DND-41 (cell line): Measurements from ENCODE around the gene FBXO21.

Experiments
- ATAC-seq: fragments of 200-7000 bp; cut with Tn5 transposase; 3 replicates; pipeline ENCODE4 v1.9.1; 2021; ENCODE audit warnings: low read depth; ENCODE audit not compliant: insufficient read depth
- DNase-seq: peaks from one replicate; pipeline ENCODE4 v3.0.0-alpha.2; 2020
- H2AFZ ChIP-seq: 2 replicates; pipeline ENCODE4 v1.6.0; 2012; ENCODE audit warnings: low read depth, low read length
- H3K27ac ChIP-seq: 2 replicates; pipeline ENCODE4 v1.5.1; 2012; ENCODE audit warnings: low read length, inconsistent platforms
- H3K27me3 ChIP-seq: fragments of 200-600 bp; sonication (generic); 2 replicates; pipeline ENCODE4 v1.6.0; 2012; ENCODE audit warnings: low read length, mild to moderate bottlenecking, inconsistent platforms; ENCODE audit not compliant: insufficient read depth, poor library complexity
- H3K36me3 ChIP-seq: 2 replicates; pipeline ENCODE4 v1.5.1; 2012; ENCODE audit warnings: low read length, inconsistent platforms; ENCODE audit not compliant: insufficient read depth
- H3K4me1 ChIP-seq: 2 replicates; pipeline ENCODE4 v1.5.1; 2012; ENCODE audit warnings: mild to moderate bottlenecking, low read length; ENCODE audit not compliant: insufficient read depth
- H3K4me2 ChIP-seq: 2 replicates; pipeline ENCODE4 v1.6.0; 2012; ENCODE audit warnings: mild to moderate bottlenecking, moderate library complexity, low read length, inconsistent platforms; ENCODE audit not compliant: insufficient read depth
- H3K4me3 ChIP-seq, 2 experiments: fragments of 200-600 bp in 1 of 2; shearing (Covaris generic) in 1 of 2; 2 replicates each; pipeline ENCODE4 v1.5.1; 2012 to 2016; ENCODE audit warnings: inconsistent platforms in 2 of 2, low read length in 2 of 2, mild to moderate bottlenecking in 2 of 2, low read depth in 1 of 2, moderate library complexity in 1 of 2
- H3K79me2 ChIP-seq: 2 replicates; pipeline ENCODE4 v1.6.0; 2012; ENCODE audit warnings: low read length, inconsistent platforms; ENCODE audit not compliant: insufficient read depth
- H3K9ac ChIP-seq: 2 replicates; pipeline ENCODE4 v1.6.0; 2012; ENCODE audit warnings: low read depth, mild to moderate bottlenecking, inconsistent platforms, low read length, moderate library complexity
- H3K9me3 ChIP-seq: 2 replicates; pipeline ENCODE4 v1.5.1; 2012; ENCODE audit warnings: low read length, moderate library complexity, mild to moderate bottlenecking, inconsistent platforms; ENCODE audit not compliant: insufficient read depth, severe bottlenecking
- H4K20me1 ChIP-seq: 2 replicates; pipeline ENCODE4 v1.6.0; 2012; ENCODE audit warnings: low read length; ENCODE audit not compliant: insufficient read depth
- EZH2 ChIP-seq: IDR thresholded peaks from 3 replicates; pipeline ENCODE4 v1.6.1; 2012; ENCODE audit warnings: borderline replicate concordance, low read depth, mild to moderate bottlenecking, moderate library complexity, low read length, inconsistent platforms; ENCODE audit not compliant: severe bottlenecking
- TF ChIP-seq, protein P1 (sequence below): IDR thresholded peaks from 2 replicates; pipeline ENCODE4 v1.5.1; 2012; ENCODE audit warnings: borderline replicate concordance, low read length, moderate library complexity, mild to moderate bottlenecking; ENCODE audit not compliant: poor library complexity, severe bottlenecking; ENCODE audit errors: extremely low read depth

The FBXO21 gene

DNA sequence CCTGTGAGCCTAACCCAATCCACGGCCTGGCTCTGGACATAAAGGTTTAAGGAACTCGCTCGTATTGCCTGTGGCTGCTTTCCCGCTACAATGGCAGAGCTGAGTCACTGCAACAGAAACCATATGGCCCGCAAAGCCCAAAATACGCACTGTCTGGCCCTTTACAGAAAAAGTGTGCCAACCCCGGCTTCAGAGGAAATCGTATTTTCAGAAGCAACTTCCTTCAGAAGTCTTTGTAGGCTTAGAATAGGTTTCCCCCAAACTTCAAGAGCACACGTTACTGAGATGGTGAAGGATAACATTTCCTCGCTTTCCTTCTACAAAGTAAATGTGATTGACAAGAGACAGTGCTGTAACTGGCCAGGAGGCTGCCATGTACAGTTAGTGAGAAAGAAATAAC is 56.2 kb downstream of the FBXO21 start:
- Histone ChIP-seq H3K27ac (peak overlapping the region; percentile 87), H4K20me1 (no peaks in the 10 kb centered on the region), H3K4me1 (peaks cover 27% of the 10 kb centered on the region), H3K4me2 (peak overlapping the region; percentile 57), H3K36me3 (no peaks in the 10 kb centered on the region), H3K79me2 (no peaks in the 10 kb centered on the region), H3K4me3 (peak overlapping the region in 1 of 2 experiments; percentile 38; a peak in 2 of 4 replicates), H3K9me3 (no peaks in the 10 kb centered on the region), H2AFZ (peak overlapping the region; percentile 74), H3K27me3 (no peaks in the 10 kb centered on the region), H3K9ac (peak overlapping the region; percentile 46)
- ATAC-seq (peak; percentile 87), DNase-seq (peak; percentile 76)
- TF ChIP-seq, protein P1, sequence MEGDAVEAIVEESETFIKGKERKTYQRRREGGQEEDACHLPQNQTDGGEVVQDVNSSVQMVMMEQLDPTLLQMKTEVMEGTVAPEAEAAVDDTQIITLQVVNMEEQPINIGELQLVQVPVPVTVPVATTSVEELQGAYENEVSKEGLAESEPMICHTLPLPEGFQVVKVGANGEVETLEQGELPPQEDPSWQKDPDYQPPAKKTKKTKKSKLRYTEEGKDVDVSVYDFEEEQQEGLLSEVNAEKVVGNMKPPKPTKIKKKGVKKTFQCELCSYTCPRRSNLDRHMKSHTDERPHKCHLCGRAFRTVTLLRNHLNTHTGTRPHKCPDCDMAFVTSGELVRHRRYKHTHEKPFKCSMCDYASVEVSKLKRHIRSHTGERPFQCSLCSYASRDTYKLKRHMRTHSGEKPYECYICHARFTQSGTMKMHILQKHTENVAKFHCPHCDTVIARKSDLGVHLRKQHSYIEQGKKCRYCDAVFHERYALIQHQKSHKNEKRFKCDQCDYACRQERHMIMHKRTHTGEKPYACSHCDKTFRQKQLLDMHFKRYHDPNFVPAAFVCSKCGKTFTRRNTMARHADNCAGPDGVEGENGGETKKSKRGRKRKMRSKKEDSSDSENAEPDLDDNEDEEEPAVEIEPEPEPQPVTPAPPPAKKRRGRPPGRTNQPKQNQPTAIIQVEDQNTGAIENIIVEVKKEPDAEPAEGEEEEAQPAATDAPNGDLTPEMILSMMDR: no peak
- TF ChIP-seq EZH2: no peak

DNA sequence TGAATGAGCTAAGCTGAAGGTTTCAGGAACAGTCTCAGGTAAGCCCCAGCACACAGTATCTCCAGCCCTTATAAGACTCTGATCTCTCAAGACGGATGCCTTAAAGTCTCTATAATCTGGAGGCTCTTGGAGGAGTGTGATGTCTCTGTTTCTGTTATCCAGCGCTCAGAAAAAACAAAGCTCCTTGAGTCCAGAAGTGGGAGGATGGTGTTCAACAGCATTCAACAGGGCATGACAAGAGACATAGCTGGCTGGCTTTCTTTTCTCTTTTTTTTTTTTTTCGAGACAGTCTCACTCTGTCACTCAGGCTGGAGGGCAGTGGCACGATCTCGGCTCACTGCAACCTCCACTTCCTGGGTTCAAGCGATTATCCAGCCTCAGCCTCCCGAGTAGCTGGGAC is 59.5 kb downstream of the FBXO21 start:
- no peaks in the 10 kb centered on the region for H4K20me1 ChIP-seq
- ATAC-seq (no peak), DNase-seq (no peak)
- no peaks in the 10 kb centered on the region for H3K9me3 ChIP-seq
- no peaks in the 10 kb centered on the region for H3K36me3 ChIP-seq
- no peaks in the 10 kb centered on the region for H3K79me2 ChIP-seq
- no peak overlapping the region for H2AFZ ChIP-seq
- no peak overlapping the region for H3K27ac ChIP-seq
- no peak overlapping the region for H3K4me2 ChIP-seq
- H3K27me3 ChIP-seq: no peaks in the 10 kb centered on the region
- H3K4me1 ChIP-seq: peaks cover 27% of the 10 kb centered on the region
- no peak overlapping the region for H3K4me3 ChIP-seq
- H3K9ac ChIP-seq: no peak overlapping the region
- TF ChIP-seq EZH2: no peak

DNA sequence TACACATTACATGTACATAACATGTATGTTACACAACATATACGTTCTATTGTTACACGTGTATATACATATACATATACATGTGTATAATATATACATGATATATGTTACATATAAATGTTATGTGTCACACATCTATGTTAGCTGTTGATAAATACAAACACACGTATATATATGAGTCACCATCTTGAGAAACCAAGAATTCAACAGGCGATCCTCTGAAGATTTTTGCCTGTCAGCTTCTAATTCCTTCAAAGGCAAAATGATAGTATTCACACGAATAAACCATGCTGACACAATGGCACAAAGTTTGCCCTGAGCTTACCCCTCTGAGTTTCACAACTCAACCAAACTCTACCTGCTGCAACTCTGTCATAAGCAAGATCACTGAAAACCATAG is 60.9 kb downstream of the FBXO21 start:
- Histone ChIP-seq H3K27ac (no peak overlapping the region), H3K4me2 (no peak overlapping the region), H3K9me3 (no peaks in the 10 kb centered on the region), H3K27me3 (no peaks in the 10 kb centered on the region), H3K79me2 (no peaks in the 10 kb centered on the region), H3K4me3 (no peak overlapping the region), H3K4me1 (peaks cover 25% of the 10 kb centered on the region), H3K36me3 (no peaks in the 10 kb centered on the region), H2AFZ (no peak overlapping the region), H4K20me1 (no peaks in the 10 kb centered on the region), H3K9ac (no peak overlapping the region)
- ATAC-seq (no peak), DNase-seq (no peak)
- TF ChIP-seq, protein P1: no peak
- TF ChIP-seq EZH2: no peak

DNA sequence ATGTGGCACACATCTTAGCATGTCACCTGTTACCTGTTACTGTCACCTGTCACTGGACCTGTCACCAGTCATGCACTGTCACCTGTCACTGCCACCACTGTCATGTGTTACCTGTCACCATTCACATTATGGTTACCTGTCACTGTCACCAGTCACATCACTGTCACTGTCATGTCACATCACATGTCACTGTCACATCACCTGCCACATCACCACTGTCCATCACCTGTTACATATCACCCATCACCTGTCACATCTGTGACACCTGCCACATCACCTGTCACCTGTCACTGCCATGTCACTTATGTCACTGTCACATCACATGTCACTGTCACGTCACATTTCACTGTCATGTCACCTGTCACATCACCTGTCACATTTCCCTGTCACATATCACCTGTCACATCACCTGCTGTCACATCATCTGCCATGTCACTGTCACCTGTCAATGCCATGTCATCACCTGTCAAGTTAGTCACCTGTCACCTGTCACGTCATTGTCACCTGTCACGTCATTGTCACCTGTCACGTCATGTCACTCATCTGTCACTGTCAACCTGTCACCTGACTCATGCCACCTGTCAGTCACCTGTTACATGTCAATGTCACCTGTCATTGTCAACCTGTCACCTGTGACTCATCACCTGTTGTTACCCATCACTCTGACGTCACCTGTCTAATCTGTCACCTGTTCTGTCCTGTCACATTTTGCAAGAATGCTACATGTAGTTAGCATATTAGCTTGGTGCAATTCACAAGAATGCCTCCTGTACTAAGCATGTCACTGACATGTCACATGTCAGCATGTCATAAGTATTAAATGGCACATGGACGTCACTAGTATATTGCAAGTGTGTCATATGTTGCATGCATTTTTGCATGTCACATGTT is 62.1 kb downstream of the FBXO21 start:
- no peak overlapping the region for H3K4me3 ChIP-seq
- no peak overlapping the region for H2AFZ ChIP-seq
- no peaks in the 10 kb centered on the region for H3K27me3 ChIP-seq
- DNase-seq (no peak), ATAC-seq (no peak)
- H4K20me1 ChIP-seq: no peaks in the 10 kb centered on the region
- TF ChIP-seq, protein P1: no peak
- no peak for TF ChIP-seq EZH2
- H3K9ac ChIP-seq: no peak overlapping the region
- no peaks in the 10 kb centered on the region for H3K79me2 ChIP-seq
- no peak overlapping the region for H3K27ac ChIP-seq
- no peaks in the 10 kb centered on the region for H3K36me3 ChIP-seq
- no peak overlapping the region for H3K4me2 ChIP-seq
- H3K9me3 ChIP-seq: no peaks in the 10 kb centered on the region
- H3K4me1 ChIP-seq: peaks cover 12% of the 10 kb centered on the region
